HFF-Myc (cell line): ENCODE results near the gene CHST3.

Experiments used
- DNase-seq: peaks from one replicate; pipeline ENCODE4 v3.0.0-alpha.2; 2011; ENCODE audit warnings: low read depth; ENCODE audit errors: extremely low read depth
- H3K4me3 ChIP-seq: replicated peaks from 2 replicates; pipeline ENCODE4 v1.5.1; 2011; ENCODE audit warnings: low read depth, mild to moderate bottlenecking, control low read depth, low read length
- TF ChIP-seq, protein P1 (sequence below): IDR thresholded peaks from 2 replicates; pipeline ENCODE4 v1.5.1; 2012; ENCODE audit warnings: mild to moderate bottlenecking, low read depth, low read length, control low read depth; ENCODE audit errors: missing control alignments

The CHST3 gene

GRCh38 chr10:72011976-72012512 lies 47.8 kb downstream of the CHST3 start:
- DNase-seq: no peak
- H3K4me3 ChIP-seq: no peak overlapping the region
- TF ChIP-seq, protein P1, sequence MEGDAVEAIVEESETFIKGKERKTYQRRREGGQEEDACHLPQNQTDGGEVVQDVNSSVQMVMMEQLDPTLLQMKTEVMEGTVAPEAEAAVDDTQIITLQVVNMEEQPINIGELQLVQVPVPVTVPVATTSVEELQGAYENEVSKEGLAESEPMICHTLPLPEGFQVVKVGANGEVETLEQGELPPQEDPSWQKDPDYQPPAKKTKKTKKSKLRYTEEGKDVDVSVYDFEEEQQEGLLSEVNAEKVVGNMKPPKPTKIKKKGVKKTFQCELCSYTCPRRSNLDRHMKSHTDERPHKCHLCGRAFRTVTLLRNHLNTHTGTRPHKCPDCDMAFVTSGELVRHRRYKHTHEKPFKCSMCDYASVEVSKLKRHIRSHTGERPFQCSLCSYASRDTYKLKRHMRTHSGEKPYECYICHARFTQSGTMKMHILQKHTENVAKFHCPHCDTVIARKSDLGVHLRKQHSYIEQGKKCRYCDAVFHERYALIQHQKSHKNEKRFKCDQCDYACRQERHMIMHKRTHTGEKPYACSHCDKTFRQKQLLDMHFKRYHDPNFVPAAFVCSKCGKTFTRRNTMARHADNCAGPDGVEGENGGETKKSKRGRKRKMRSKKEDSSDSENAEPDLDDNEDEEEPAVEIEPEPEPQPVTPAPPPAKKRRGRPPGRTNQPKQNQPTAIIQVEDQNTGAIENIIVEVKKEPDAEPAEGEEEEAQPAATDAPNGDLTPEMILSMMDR: no peak

DNA sequence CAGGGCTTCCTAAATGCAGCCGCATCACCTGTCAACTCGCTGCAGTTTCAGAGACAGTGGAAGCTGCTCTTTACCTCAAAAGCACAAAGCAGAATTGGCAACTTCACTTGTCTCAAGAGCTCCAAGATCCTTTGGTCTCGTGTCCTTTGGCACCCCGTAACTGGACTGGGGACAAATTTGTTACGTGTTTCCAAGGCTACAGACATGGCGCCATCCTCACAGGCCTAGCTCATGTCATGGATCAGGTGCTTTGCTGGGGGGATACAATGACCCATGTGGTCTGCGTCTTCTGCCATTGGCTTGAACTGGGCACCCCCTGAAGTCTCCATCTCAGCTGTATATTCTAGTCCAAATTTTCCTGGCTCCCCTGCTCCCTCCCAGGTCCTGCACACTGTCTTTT lies 48.6 kb downstream of the CHST3 start:
- TF ChIP-seq, protein P1: no peak
- H3K4me3 ChIP-seq: no peak overlapping the region
- DNase-seq: no peak

GRCh38 chr10:72013202-72013945 lies 49.2 kb downstream of the CHST3 start:
- DNase-seq: no peak
- no peak overlapping the region for H3K4me3 ChIP-seq
- TF ChIP-seq, protein P1: no peak

- no peak for DNase-seq
- TF ChIP-seq, protein P1: no peak
- no peak overlapping the region for H3K4me3 ChIP-seq
Measured at GRCh38 chr10:72014197-72014596, 50.0 kb downstream of the CHST3 start.

GRCh38 chr10:72014785-72015480 lies 50.7 kb downstream of the CHST3 start:
- no peak overlapping the region for H3K4me3 ChIP-seq
- TF ChIP-seq, protein P1: no peak
- no peak for DNase-seq

- DNase-seq: no peak
- TF ChIP-seq, protein P1: no peak
- H3K4me3 ChIP-seq: no peak overlapping the region
Measured at GRCh38 chr10:72015841-72016240, 51.6 kb downstream of the CHST3 start.
